Measurements from ENCODE around the gene KRT84. TPM values are rescaled to one million over a fixed set of nuclear protein-coding genes. Genes with fewer than 3 reads are reported as not detected.

Gene KRT84
- total RNA-seq, 4 donors from 2014 or later, result 0.49 to 2.1 (median 0.65) TPM; not detected in 1

GRCh38 chr12:52343550-52343949 lies 41.9 kb downstream of the KRT84 start:
- peaks cover 23% of the 10 kb centered on the region for H3K4me1 ChIP-seq
- no peak for DNase-seq (ENCODE audit: low spot score in 2 of 2)
- H3K27me3 ChIP-seq, result peaks cover 8% of the 10 kb centered on the region
- TF ChIP-seq POLR2AphosphoS5 (IDR thresholded peaks at IDR 0.05) (no peak), CTCF (IDR thresholded peaks at IDR 0.05) (no peak), POLR2A (IDR thresholded peaks at IDR 0.05) (no peak)
- no peak overlapping the region for H3K27ac ChIP-seq
- WGBS, result 100% methylated on average over 2 of the region's 2 CpGs
- H3K9me3 ChIP-seq, result no peaks in the 10 kb centered on the region
- no peaks in the 10 kb centered on the region for H3K36me3 ChIP-seq
- no peak overlapping the region for H3K4me3 ChIP-seq

- no peak overlapping the region for H3K27ac ChIP-seq
- WGBS, result 83% methylated on average over 2 of the region's 2 CpGs
Measured at GRCh38 chr12:52342781-52343490, 42.5 kb downstream of the KRT84 start.

GRCh38 chr12:52341066-52341580 lies 44.3 kb downstream of the KRT84 start:
- Histone ChIP-seq H3K9me3 (no peaks in the 10 kb centered on the region), H3K27ac (no peak overlapping the region), H3K27me3 (peaks cover 8% of the 10 kb centered on the region), H3K4me3 (no peak overlapping the region), H3K36me3 (no peaks in the 10 kb centered on the region), H3K4me1 (peaks cover 18% of the 10 kb centered on the region)
- peak in 1 of 2 donors; percentile 40 for DNase-seq (ENCODE audit: low spot score in 2 of 2)
- WGBS, result 98% methylated on average over 7 of the region's 14 CpGs
- TF ChIP-seq EP300 (IDR thresholded peaks at IDR 0.05), result no peak
- no peak for TF ChIP-seq POLR2A (IDR thresholded peaks at IDR 0.05)
- TF ChIP-seq POLR2AphosphoS5 (IDR thresholded peaks at IDR 0.05), result no peak
- TF ChIP-seq CTCF (IDR thresholded peaks at IDR 0.05), result no peak

More at GRCh38 chr12:52342781-52343490, 42.5 kb downstream of the KRT84 start:
- no peaks in the 10 kb centered on the region for H3K36me3 ChIP-seq
- no peak for TF ChIP-seq POLR2AphosphoS5 (IDR thresholded peaks at IDR 0.05)
- peaks cover 8% of the 10 kb centered on the region for H3K27me3 ChIP-seq
- no peak for DNase-seq (ENCODE audit: low spot score in 2 of 2)
- no peak overlapping the region for H3K4me3 ChIP-seq
- no peaks in the 10 kb centered on the region for H3K9me3 ChIP-seq
- H3K4me1 ChIP-seq, result peaks cover 28% of the 10 kb centered on the region

- peaks cover 8% of the 10 kb centered on the region for H3K27me3 ChIP-seq
- H3K36me3 ChIP-seq, result no peaks in the 10 kb centered on the region
- DNase-seq (ENCODE audit: low spot score in 2 of 2), result no peak
- no peak overlapping the region for H3K27ac ChIP-seq
- WGBS, result 42% methylated on average over 10 of the region's 10 CpGs
- no peak overlapping the region for H3K4me3 ChIP-seq
- H3K4me1 ChIP-seq, result peaks cover 17% of the 10 kb centered on the region
- TF ChIP-seq POLR2A (IDR thresholded peaks at IDR 0.05) (no peak), POLR2AphosphoS5 (IDR thresholded peaks at IDR 0.05) (no peak), CTCF (IDR thresholded peaks at IDR 0.05) (no peak), EP300 (IDR thresholded peaks at IDR 0.05) (no peak)
- no peaks in the 10 kb centered on the region for H3K9me3 ChIP-seq
Measured at GRCh38 chr12:52338241-52338960, 47.1 kb downstream of the KRT84 start.

- no peak for TF ChIP-seq POLR2A (IDR thresholded peaks at IDR 0.05)
- TF ChIP-seq POLR2AphosphoS5 (IDR thresholded peaks at IDR 0.05), result no peak
- no peak for TF ChIP-seq EP300 (IDR thresholded peaks at IDR 0.05)
- no peak for TF ChIP-seq CTCF (IDR thresholded peaks at IDR 0.05)
- no peak overlapping the region for H3K4me3 ChIP-seq
- H3K4me1 ChIP-seq, result peaks cover 17% of the 10 kb centered on the region
- no peak overlapping the region for H3K27ac ChIP-seq
- 43% methylated on average over 1 of the region's 1 CpG for WGBS
- H3K36me3 ChIP-seq, result no peaks in the 10 kb centered on the region
- peaks cover 3% of the 10 kb centered on the region for H3K27me3 ChIP-seq
- no peak for DNase-seq (ENCODE audit: low spot score in 2 of 2)
- no peaks in the 10 kb centered on the region for H3K9me3 ChIP-seq
Measured at GRCh38 chr12:52337054-52337453, 48.4 kb downstream of the KRT84 start.

Measured in suprapubic skin (tissue), 4 donors.